ENCODE measurements around the gene CD6. TPM values are rescaled to one million over a fixed set of nuclear protein-coding genes. Genes with fewer than 3 reads are reported as not detected.

The CD6 gene
- total and polyA plus RNA-seq, 10 of the 15 experiments (the other 5 are each of a cell fraction or from before 2014, with no cell fraction given): 0.37 to 17.6 (median 6.2) TPM

- no peak for TF ChIP-seq TCF3 (IDR thresholded peaks at IDR 0.05; ENCODE audit: borderline replicate concordance, insufficient read depth, low read depth, low read length)
These were observed 28.9 kb downstream of the CD6 start (continued) for GRCh38 chr11:61000426-61000825.

- BruUV-seq (replicated peaks): no TSS peak
- WGBS (ENCODE audit: insufficient coverage, insufficient replicate concordance, low lambda C conversion rate, missing lambda C conversion rate): 87% methylated on average over 3 of the region's 3 CpGs
- no peak for ATAC-seq
These were observed 30.5 kb downstream of the CD6 start for GRCh38 chr11:61001931-61002330.

GRCh38 chr11:61002598-61002997, 31.1 kb downstream of the CD6 start:
- ChIA-PET RAD21 (ENCODE audit: unreplicated experiment) (no interaction called here), CTCF (no interaction called here), SMC1A (ENCODE audit: uncharacterized antibody, unreplicated experiment) (interaction anchor here (1.5 kb wide), 1 partner anchor 35 kb away, joined by 3 read pairs; no protein-coding TSS in a partner anchor), POLR2A (no interaction called here)
- Histone ChIP-seq H3K4me1 (ENCODE audit: control insufficient read depth, insufficient read depth, low read length) (peaks cover 11% of the 10 kb centered on the region), H3K79me2 (ENCODE audit: control insufficient read depth, insufficient read depth, low read length) (no peaks in the 10 kb centered on the region), H3K4me3 (no peak overlapping the region), H3K9ac (ENCODE audit: control insufficient read depth, insufficient read depth, low read length) (no peak overlapping the region), H3K27me3 (replicated peaks in 1 of 2; ENCODE audit: control insufficient read depth in 2 of 2, insufficient read depth in 2 of 2, low read length in 1 of 2) (no peaks in the 10 kb centered on the region), H3K9me3 (replicated peaks; ENCODE audit: control insufficient read depth, insufficient read depth, low read length) (no peaks in the 10 kb centered on the region), H3K36me3 (ENCODE audit: control insufficient read depth in 2 of 2, insufficient read depth in 2 of 2, low read length in 1 of 2) (no peaks in the 10 kb centered on the region), H3K4me2 (ENCODE audit: control insufficient read depth, insufficient read depth) (no peak overlapping the region), H4K20me1 (ENCODE audit: control insufficient read depth, insufficient read depth) (no peaks in the 10 kb centered on the region), H2AFZ (ENCODE audit: control insufficient read depth, low read depth, low read length) (no peak overlapping the region), H3K27ac (ENCODE audit: control insufficient read depth, insufficient read depth) (no peak overlapping the region)
- DNase-seq (ENCODE audit: low read depth, low spot score) (no peak), FAIRE-seq (no peak), ATAC-seq (no peak)
- intact Hi-C loops (cut with micrococcal nuclease; ENCODE audit: unreplicated experiment) (no loop called here), in situ Hi-C loops (cut with MboI) (no loop called here)
- 54% methylated on average over 6 of the region's 7 CpGs for WGBS (ENCODE audit: insufficient coverage, insufficient replicate concordance, low lambda C conversion rate, missing lambda C conversion rate)
- no TSS peak for BruUV-seq (replicated peaks)
- TF ChIP-seq RAD51 (IDR thresholded peaks at IDR 0.05) (no peak), NFIC (IDR thresholded peaks at IDR 0.05; ENCODE audit: low read depth, low read length) (no peak), KDM1A (IDR thresholded peaks at IDR 0.05; ENCODE audit: borderline replicate concordance) (no peak), NR2F1 (conservative IDR thresholded peaks at IDR 0.05) (no peak), ZNF24 (IDR thresholded peaks at IDR 0.05) (no peak), KAT2A (conservative IDR thresholded peaks at IDR 0.05; ENCODE audit: control insufficient read depth, low read depth, low read length) (no peak), ZNF384 (IDR thresholded peaks at IDR 0.05; ENCODE audit: borderline replicate concordance, low read depth, low read length) (no peak), RELA (IDR thresholded peaks at IDR 0.05; ENCODE audit: borderline replicate concordance, partially characterized antibody) (no peak), EP300 (IDR thresholded peaks at IDR 0.05; ENCODE audit: borderline replicate concordance in 1 of 2, control insufficient read depth in 1 of 2, low read depth in 2 of 2, low read length in 2 of 2) (no peak), BRCA1 (IDR thresholded peaks at IDR 0.05; ENCODE audit: low read depth, low read length) (no peak), MEF2A (IDR thresholded peaks at IDR 0.05; ENCODE audit: insufficient read depth, low read depth, low read length) (no peak), RAD21 (IDR thresholded peaks at IDR 0.05; ENCODE audit: insufficient read depth, low read depth, low read length) (no peak)

More at GRCh38 chr11:61001931-61002330, 30.5 kb downstream of the CD6 start:
- H2AFZ ChIP-seq (ENCODE audit: control insufficient read depth, low read depth, low read length): no peak overlapping the region
- peaks cover 11% of the 10 kb centered on the region for H3K4me1 ChIP-seq (ENCODE audit: control insufficient read depth, insufficient read depth, low read length)
- DNase-seq (ENCODE audit: low read depth, low spot score) (no peak), FAIRE-seq (no peak)
- H4K20me1 ChIP-seq (ENCODE audit: control insufficient read depth, insufficient read depth): no peaks in the 10 kb centered on the region
- in situ Hi-C loops (cut with MboI): no loop called here
- intact Hi-C loops (cut with micrococcal nuclease; ENCODE audit: unreplicated experiment): no loop called here
- no peaks in the 10 kb centered on the region for H3K79me2 ChIP-seq (ENCODE audit: control insufficient read depth, insufficient read depth, low read length)
- H3K27me3 ChIP-seq (replicated peaks in 1 of 2; ENCODE audit: control insufficient read depth in 2 of 2, insufficient read depth in 2 of 2, low read length in 1 of 2): no peaks in the 10 kb centered on the region
- no peak overlapping the region for H3K4me2 ChIP-seq (ENCODE audit: control insufficient read depth, insufficient read depth)
- no peak overlapping the region for H3K9ac ChIP-seq (ENCODE audit: control insufficient read depth, insufficient read depth, low read length)
- ChIA-PET RAD21 (ENCODE audit: unreplicated experiment) (no interaction called here), CTCF (no interaction called here), SMC1A (ENCODE audit: uncharacterized antibody, unreplicated experiment) (no interaction called here), POLR2A (no interaction called here)
- no peak overlapping the region for H3K27ac ChIP-seq (ENCODE audit: control insufficient read depth, insufficient read depth)
- no peaks in the 10 kb centered on the region for H3K36me3 ChIP-seq (ENCODE audit: control insufficient read depth in 2 of 2, insufficient read depth in 2 of 2, low read length in 1 of 2)
- H3K9me3 ChIP-seq (replicated peaks; ENCODE audit: control insufficient read depth, insufficient read depth, low read length): no peaks in the 10 kb centered on the region
- TF ChIP-seq NR2C1 (IDR thresholded peaks at IDR 0.05) (no peak), ZNF217 (IDR thresholded peaks at IDR 0.05) (no peak), MEF2B (IDR thresholded peaks at IDR 0.05; ENCODE audit: partially characterized antibody, poor library complexity, severe bottlenecking) (no peak), RUNX3 (IDR thresholded peaks at IDR 0.05; ENCODE audit: low read length) (no peak), CHD1 (IDR thresholded peaks at IDR 0.05; ENCODE audit: low read depth, low read length) (no peak), SRF (IDR thresholded peaks at IDR 0.05; ENCODE audit: low read depth in 2 of 2, low read length in 2 of 2) (no peak), ZNF622 (IDR thresholded peaks at IDR 0.05) (no peak), POLR2AphosphoS2 (IDR thresholded peaks at IDR 0.05; ENCODE audit: low read depth, low read length) (no peak), MXI1 (IDR thresholded peaks at IDR 0.05; ENCODE audit: low read depth, low read length) (no peak), MEF2A (IDR thresholded peaks at IDR 0.05; ENCODE audit: insufficient read depth, low read depth, low read length) (no peak), POLR2AphosphoS5 (IDR thresholded peaks at IDR 0.05; ENCODE audit: low read length) (no peak)
- no peak overlapping the region for H3K4me3 ChIP-seq
